SK-N-SH treated with all-trans-retinoic acid at 6 μM for 48 hours (cell line): ENCODE data around the gene METTL13.

Experiments
- ATAC-seq: fragments of 200-7000 bp; cut with Tn5 transposase; 3 replicates; pipeline ENCODE4 v1.9.1; 2020; ENCODE audit warnings: mild to moderate bottlenecking, moderate library complexity
- BACH2 ChIP-seq: fragments of 250-450 bp; sonication (Bioruptor Pico); IDR thresholded peaks from 2 replicates; pipeline ENCODE4 v1.9.0; 2021; ENCODE audit warnings: mild to moderate bottlenecking, borderline replicate concordance
- CREB5 ChIP-seq: fragments of 250-450 bp; sonication (Bioruptor Pico); IDR thresholded peaks from 2 replicates; pipeline ENCODE4 v1.5.1; 2020; ENCODE audit warnings: low read depth, mild to moderate bottlenecking, moderate library complexity
- CSDC2 ChIP-seq: fragments of 250-450 bp; sonication (Bioruptor Pico); IDR thresholded peaks from 2 replicates; pipeline ENCODE4 v1.5.0; 2020; ENCODE audit warnings: mild to moderate bottlenecking, moderate library complexity
- CSRNP3 ChIP-seq: fragments of 250-450 bp; sonication (Bioruptor Pico); IDR thresholded peaks from 2 replicates; pipeline ENCODE4 v1.5.1; 2021; ENCODE audit warnings: mild to moderate bottlenecking, moderate library complexity
- ESRRG ChIP-seq: fragments of 250-450 bp; sonication (Bioruptor Pico); IDR thresholded peaks from 2 replicates; pipeline ENCODE4 v1.6.1; 2021; ENCODE audit warnings: mild to moderate bottlenecking
- GLIS3 ChIP-seq: fragments of 250-450 bp; sonication (Bioruptor Pico); IDR thresholded peaks from 2 replicates; pipeline ENCODE4 v1.5.0; 2020; ENCODE audit warnings: mild to moderate bottlenecking, moderate library complexity
- ISL1 ChIP-seq: fragments of 250-450 bp; sonication (Bioruptor Pico); IDR thresholded peaks from 2 replicates; pipeline ENCODE4 v2.1.2; 2022; ENCODE audit warnings: mild to moderate bottlenecking, moderate library complexity
- OSR1 ChIP-seq: fragments of 250-450 bp; sonication (Bioruptor Pico); IDR thresholded peaks from 2 replicates; pipeline ENCODE4 v1.8.0; 2022; ENCODE audit warnings: moderate library complexity, mild to moderate bottlenecking, inconsistent platforms
- PATZ1 ChIP-seq: fragments of 250-450 bp; sonication (Bioruptor Pico); IDR thresholded peaks from 2 replicates; pipeline ENCODE4 v1.8.0; 2020; ENCODE audit warnings: mild to moderate bottlenecking, moderate library complexity, borderline replicate concordance
- POU6F1 ChIP-seq: fragments of 250-450 bp; sonication (Bioruptor Pico); IDR thresholded peaks from 2 replicates; pipeline ENCODE4 v1.8.0; 2021; ENCODE audit warnings: low read depth, mild to moderate bottlenecking, moderate library complexity, borderline replicate concordance
- SNAI2 ChIP-seq: fragments of 250-450 bp; sonication (Bioruptor Pico); IDR thresholded peaks from 2 replicates; pipeline ENCODE4 v1.5.0; 2020; ENCODE audit warnings: mild to moderate bottlenecking, moderate library complexity
- TCF4 ChIP-seq: fragments of 250-450 bp; sonication (Bioruptor Pico); IDR thresholded peaks from 2 replicates; pipeline ENCODE4 v1.8.0; 2021; ENCODE audit warnings: mild to moderate bottlenecking, moderate library complexity, borderline replicate concordance
- TOX ChIP-seq: fragments of 250-450 bp; sonication (Bioruptor Pico); IDR thresholded peaks from 2 replicates; pipeline ENCODE4 v1.8.0; 2021; ENCODE audit warnings: mild to moderate bottlenecking, moderate library complexity, borderline replicate concordance
- TSHZ2 ChIP-seq: fragments of 250-450 bp; sonication (Bioruptor Pico); IDR thresholded peaks from 2 replicates; pipeline ENCODE4 v1.5.0; 2020; ENCODE audit warnings: mild to moderate bottlenecking, moderate library complexity
- ZC3H10 ChIP-seq: fragments of 250-450 bp; sonication (Bioruptor Pico); IDR thresholded peaks from 2 replicates; pipeline ENCODE4 v1.5.1; 2021; ENCODE audit warnings: mild to moderate bottlenecking, moderate library complexity
- ZFP30 ChIP-seq: fragments of 450-650 bp; formaldehyde crosslinking; IDR thresholded peaks from 2 replicates; pipeline ENCODE4 v1.5.0; 2022; ENCODE audit warnings: mild to moderate bottlenecking, moderate library complexity
- ZNF565 ChIP-seq: fragments of 450-650 bp; formaldehyde crosslinking; conservative IDR thresholded peaks from 2 replicates; pipeline ENCODE4 v1.5.0; 2020; ENCODE audit warnings: low read depth, mild to moderate bottlenecking, moderate library complexity
- ZNF70 ChIP-seq: fragments of 450-650 bp; formaldehyde crosslinking; IDR thresholded peaks from 2 replicates; pipeline ENCODE4 v1.5.0; 2020; ENCODE audit warnings: mild to moderate bottlenecking, moderate library complexity
- ZNF8 ChIP-seq: fragments of 450-650 bp; formaldehyde crosslinking; IDR thresholded peaks from 2 replicates; pipeline ENCODE4 v1.5.0; 2020; ENCODE audit warnings: mild to moderate bottlenecking, moderate library complexity

The METTL13 gene

GRCh38 chr1:171805395-171806115 is 24.1 kb downstream of the METTL13 start (continued):
- TF ChIP-seq CREB5 (no peak), ISL1 (no peak), TOX (CRISPR knock-in tag) (no peak), SNAI2 (CRISPR knock-in tag) (no peak)

- no peak for ATAC-seq
- no peak for TF ChIP-seq GLIS3 (CRISPR knock-in tag)
- TF ChIP-seq CSRNP3 (CRISPR knock-in tag): no peak
- no peak for TF ChIP-seq CSDC2 (CRISPR knock-in tag)
- no peak for TF ChIP-seq ZNF8 (CRISPR knock-in tag)
- TF ChIP-seq ISL1: no peak
Observed at GRCh38 chr1:171807556-171807955, 26.1 kb downstream of the METTL13 start.

GRCh38 chr1:171809834-171810233 is 28.4 kb downstream of the METTL13 start:
- no peak for TF ChIP-seq CSDC2 (CRISPR knock-in tag)
- no peak for TF ChIP-seq ZNF70
- TF ChIP-seq ZFP30 (CRISPR knock-in tag): no peak
- TF ChIP-seq ISL1: no peak
- no peak for TF ChIP-seq PATZ1 (CRISPR knock-in tag)
- TF ChIP-seq ZNF565 (CRISPR knock-in tag): no peak
- no peak for TF ChIP-seq GLIS3 (CRISPR knock-in tag)
- TF ChIP-seq POU6F1: no peak
- no peak for TF ChIP-seq SNAI2 (CRISPR knock-in tag)
- no peak for TF ChIP-seq ZNF8 (CRISPR knock-in tag)
- TF ChIP-seq TSHZ2 (CRISPR knock-in tag): no peak
- no peak for TF ChIP-seq ZC3H10
- no peak for TF ChIP-seq BACH2 (CRISPR knock-in tag)
- TF ChIP-seq TCF4: no peak
- no peak for TF ChIP-seq ESRRG (CRISPR knock-in tag)
- no peak for TF ChIP-seq OSR1 (CRISPR knock-in tag)
- TF ChIP-seq CSRNP3 (CRISPR knock-in tag): no peak
- no peak for TF ChIP-seq CREB5
- TF ChIP-seq, all 23 proteins: peak for 0
- no peak for ATAC-seq
